ENCODE data around the gene CDKL5.

DNA sequence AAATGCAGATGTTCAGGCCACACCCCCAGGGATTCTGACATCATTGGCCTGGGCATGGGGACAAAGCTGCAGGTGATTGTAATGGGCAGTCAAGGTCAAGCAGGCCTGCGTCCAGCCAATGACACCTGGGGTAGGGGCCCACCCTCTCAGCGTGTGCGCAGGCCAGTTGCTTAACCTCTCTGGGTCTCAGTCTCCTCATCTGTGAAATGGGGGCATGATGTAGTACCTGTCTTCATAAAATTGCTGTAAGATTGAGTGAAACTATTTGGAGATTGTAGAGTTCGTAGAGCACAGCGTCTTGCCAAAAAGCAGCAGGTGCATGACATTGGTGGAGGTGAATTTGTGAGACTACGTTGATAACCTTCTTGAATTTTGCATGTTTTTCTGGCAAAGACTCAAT lies 225.3 kb downstream of the CDKL5 start:
- TF ChIP-seq CTCF (IDR thresholded peaks at IDR 0.05; ENCODE audit: low read depth, low read length) (no peak), EZH2phosphoT487 (IDR thresholded peaks at IDR 0.05; ENCODE audit: low read depth) (no peak)

Data from OCI-LY3 (cell line).